HG03439 (cell line): ENCODE measurements around the gene ZBTB6.
"Not testable (repeated sequence)": the region's sequence is repeated elsewhere in the genome, so short reads cannot be mapped to it uniquely, and the experiment has no call there.

Source experiments
- ATAC-seq: cut with Tn5 transposase; IDR thresholded peaks from one replicate; pipeline ENCODE4 v1.9.1; 2021; ENCODE audit warnings: mild to moderate bottlenecking, moderate library complexity; ENCODE audit not compliant: unreplicated experiment

The ZBTB6 gene

GRCh38 chr9:122929796-122930354 lies 16.8 kb upstream of the ZBTB6 start:
- no peak for ATAC-seq

- no peak for ATAC-seq
These were observed 10.8 kb upstream of the ZBTB6 start for GRCh38 chr9:122923947-122924346.

- ATAC-seq = no peak
These were observed 9.6 kb upstream of the ZBTB6 start for GRCh38 chr9:122922713-122923112.

- ATAC-seq = no peak
These were observed 5.2 kb upstream of the ZBTB6 start for GRCh38 chr9:122918310-122918709.

GRCh38 chr9:122912671-122912963 lies 506 bp downstream of the ZBTB6 start:
- ATAC-seq = no peak

GRCh38 chr9:122906122-122906521 lies 7.0 kb downstream of the ZBTB6 start:
- ATAC-seq = not testable (repeated sequence)

- ATAC-seq = peak; percentile 90
These were observed 8.1 kb downstream of the ZBTB6 start, which contains the start of gene RC3H2 for GRCh38 chr9:122904823-122905710. RC3H2 (minus strand) TSS chr9:122905359; CDS start chr9:122897509, 7,850 bp downstream.

- peak; percentile 27 for ATAC-seq
These were observed 8.7 kb downstream of the ZBTB6 start for GRCh38 chr9:122904466-122904822.

GRCh38 chr9:122900791-122901190 lies 12.3 kb downstream of the ZBTB6 start:
- no peak for ATAC-seq

- no peak for ATAC-seq
These were observed 15.2 kb downstream of the ZBTB6 start for GRCh38 chr9:122897969-122898368.

GRCh38 chr9:122888480-122888879 lies 24.6 kb downstream of the ZBTB6 start:
- no peak for ATAC-seq

GRCh38 chr9:122883125-122883524 lies 30.0 kb downstream of the ZBTB6 start:
- ATAC-seq = no peak

- no peak for ATAC-seq
These were observed 33.7 kb downstream of the ZBTB6 start for GRCh38 chr9:122879443-122879842.

GRCh38 chr9:122875523-122875922 lies 37.6 kb downstream of the ZBTB6 start:
- no peak for ATAC-seq

- ATAC-seq = not testable (repeated sequence)
These were observed 45.8 kb downstream of the ZBTB6 start for GRCh38 chr9:122867276-122867675.

GRCh38 chr9:122866079-122866478 lies 47.0 kb downstream of the ZBTB6 start:
- ATAC-seq = no peak

- ATAC-seq = no peak
These were observed 47.8 kb downstream of the ZBTB6 start for GRCh38 chr9:122865300-122865699.

GRCh38 chr9:122863407-122863806 lies 49.7 kb downstream of the ZBTB6 start:
- ATAC-seq = no peak

GRCh38 chr9:122860319-122861142 lies 52.6 kb downstream of the ZBTB6 start:
- no peak for ATAC-seq
